K562 (cell line): ENCODE measurements around the gene BTBD2.

Experiments used
- ATF4 ChIP-seq: fragments of 450-650 bp; formaldehyde crosslinking; IDR thresholded peaks from 2 replicates; pipeline ENCODE4 v1.4.0; 2022; ENCODE audit warnings: mild to moderate bottlenecking, moderate library complexity
- CREBBP ChIP-seq: IDR thresholded peaks from one replicate; pipeline ENCODE4 v1.6.1; 2012; ENCODE audit warnings: low read depth, mild to moderate bottlenecking, control low read depth, inconsistent platforms, low read length
- EZH2 ChIP-seq: IDR thresholded peaks from 2 replicates; pipeline ENCODE4 v1.6.1; 2012; ENCODE audit warnings: low read depth, mild to moderate bottlenecking, inconsistent platforms, low read length, borderline replicate concordance
- GABPA ChIP-seq: fragments of 200-800 bp; sonication (Bioruptor generic); conservative IDR thresholded peaks from 2 replicates; pipeline ENCODE4 v1.6.1; 2016; ENCODE audit warnings: low read depth, missing genetic modification characterization, missing compliant biosample characterization
- IRF1 ChIP-seq: sonication (generic); formaldehyde crosslinking; IDR thresholded peaks from 2 replicates; pipeline ENCODE4 v1.8.0; 2022; ENCODE audit warnings: missing genetic modification reagents, mild to moderate bottlenecking, borderline replicate concordance
- LARP7 ChIP-seq: fragments of 450-650 bp; IDR thresholded peaks from 2 replicates; pipeline ENCODE4 v1.6.1; 2016
- POLR2A ChIP-seq: fragments of 450-650 bp; conservative IDR thresholded peaks from 2 replicates; pipeline ENCODE4 v1.6.1; 2016
- POU5F1 ChIP-seq: fragments of 150-350 bp; IDR thresholded peaks from 2 replicates; pipeline ENCODE4 v1.6.1; 2014; ENCODE audit warnings: borderline replicate concordance, low read length, low read depth, mild to moderate bottlenecking; ENCODE audit not compliant: partially characterized antibody
- SPI1 ChIP-seq: IDR thresholded peaks from 2 replicates; pipeline ENCODE4 v1.6.1; 2011; ENCODE audit warnings: low read depth, low read length, control low read depth, borderline replicate concordance
- TAF1 ChIP-seq: IDR thresholded peaks from 2 replicates; pipeline ENCODE4 v1.6.1; 2011; ENCODE audit warnings: mild to moderate bottlenecking, low read length, moderate library complexity; ENCODE audit not compliant: insufficient read depth, control insufficient read depth, severe bottlenecking; ENCODE audit errors: extremely low read depth
- ZBTB7A ChIP-seq: IDR thresholded peaks from 2 replicates; pipeline ENCODE4 v1.6.1; 2011; ENCODE audit warnings: low read depth, mild to moderate bottlenecking, low read length, moderate library complexity, borderline replicate concordance; ENCODE audit not compliant: control insufficient read depth

- TF ChIP-seq CREBBP (no peak), GABPA (tag) (no peak), ATF4 (no peak), TAF1 (no peak), SPI1 (no peak), ZBTB7A (no peak), LARP7 (no peak), POLR2A (no peak), IRF1 (CRISPR knock-in tag) (no peak), EZH2 (no peak), POU5F1 (no peak)
These were observed 79.1 kb downstream of the BTBD2 start for GRCh38 chr19:1936430-1936829.
